GM18873 (cell line): ENCODE results near the gene CAPN8.

Experiments used
- ATAC-seq: cut with Tn5 transposase; IDR thresholded peaks from one replicate; pipeline ENCODE4 v1.9.1; 2021; ENCODE audit warnings: mild to moderate bottlenecking, moderate library complexity, moderate number of reproducible peaks; ENCODE audit not compliant: unreplicated experiment, low FRiP score

CAPN8 gene

DNA sequence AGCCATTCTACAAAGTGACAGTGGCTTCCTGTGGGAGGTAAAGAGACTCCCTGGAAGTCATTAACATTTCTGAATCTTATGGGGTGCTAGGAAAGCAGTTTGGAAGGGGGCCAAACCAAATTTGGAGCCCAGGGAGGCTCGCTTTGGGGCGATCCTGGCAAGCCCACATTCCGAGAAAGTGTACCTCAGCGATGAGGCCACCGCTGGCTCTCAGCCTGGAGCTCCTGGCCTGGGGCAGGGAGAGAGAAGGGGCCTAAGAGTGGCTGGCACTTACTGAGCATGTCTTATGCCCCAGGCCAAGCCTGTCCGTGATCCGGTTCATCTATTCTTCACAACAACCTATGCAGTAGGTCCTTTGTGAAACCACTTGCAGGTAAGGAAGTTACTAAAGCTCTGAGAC lies 173.5 kb downstream of the CAPN8 start:
- ATAC-seq: no peak
